NT2/D1 (cell line): ENCODE results near the gene PEDS1.

Experiments used
- SUZ12 ChIP-seq: IDR thresholded peaks from 2 replicates; pipeline ENCODE4 v1.6.1; 2011; ENCODE audit not compliant: insufficient read length, insufficient read depth; ENCODE audit errors: extremely low read depth
- YY1 ChIP-seq: IDR thresholded peaks from 2 replicates; pipeline ENCODE4 v1.6.1; 2011; ENCODE audit not compliant: insufficient read length, insufficient read depth
- ZNF274 ChIP-seq: IDR thresholded peaks from 2 replicates; pipeline ENCODE4 v1.6.1; 2011; ENCODE audit warnings: mild to moderate bottlenecking, low read depth, low read length

DNA sequence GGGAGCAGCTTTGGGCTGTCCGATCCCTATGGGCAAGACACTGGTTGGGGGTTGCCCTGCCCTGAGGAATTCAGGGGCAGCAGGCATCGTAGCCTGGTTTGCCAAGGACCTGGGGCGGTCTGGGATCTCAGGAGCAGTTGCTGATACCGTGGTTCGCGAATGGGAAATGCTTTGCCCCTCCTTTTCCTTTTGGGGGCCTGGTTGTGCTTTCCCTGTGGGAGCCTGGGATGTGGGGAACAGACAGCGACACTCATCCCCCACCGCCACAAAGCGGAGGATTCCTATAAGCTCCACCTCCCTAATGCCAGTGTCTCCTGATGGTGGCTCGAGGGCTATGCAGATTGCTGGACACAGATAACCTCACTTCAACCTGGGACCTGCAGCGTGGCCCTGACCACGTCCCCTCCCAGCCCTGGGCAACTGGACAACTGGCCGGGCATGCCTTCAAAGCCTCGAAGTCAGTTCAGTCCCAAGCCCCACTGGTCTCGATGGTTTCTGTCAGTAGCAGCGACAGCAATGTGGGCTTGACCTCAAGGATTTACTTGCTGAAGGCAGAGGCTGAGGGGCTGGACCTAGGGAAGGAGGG, 40.4 kb upstream of the PEDS1 start:
- no peak for TF ChIP-seq SUZ12
- TF ChIP-seq YY1: no peak
- no peak for TF ChIP-seq ZNF274
